Glomerular visceral epithelial cell (primary cell): Measurements from ENCODE around the gene CDY2B.
"Not testable (repeated sequence)": the region's sequence is repeated elsewhere in the genome, so short reads cannot be mapped to it uniquely, and the experiment has no call there.

Source experiments
- DNase-seq: peaks from one replicate; pipeline ENCODE4 v3.0.0-alpha.2; 2016; ENCODE audit errors: extremely low spot score

Gene CDY2B

GRCh38 chrY:17880120-17880519 is at the start of gene CDY2B:
CDY2B (minus strand) TSS chrY:17880220; CDS start chrY:17879892, 328 bp downstream.
- DNase-seq = not testable (repeated sequence)

DNA sequence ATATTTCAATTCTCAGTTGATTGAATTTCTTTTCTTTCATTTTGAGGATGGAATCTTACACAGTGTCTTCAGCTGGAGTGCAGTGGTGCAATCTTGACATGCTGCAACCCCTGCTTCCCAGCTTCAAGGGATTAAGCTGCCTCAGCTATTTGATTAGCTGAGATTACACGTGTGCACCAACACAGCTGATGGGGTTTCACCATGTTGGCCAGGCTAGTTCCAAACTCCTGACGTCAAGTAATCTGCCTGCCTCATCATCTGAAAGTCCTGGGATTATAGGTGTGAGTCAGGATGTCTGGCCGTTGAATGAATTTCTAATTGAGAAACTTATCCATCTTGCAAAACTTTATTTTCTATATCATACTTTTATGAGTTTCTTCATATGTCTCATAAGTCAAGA is 28.0 kb upstream of the CDY2B start:
- not testable (repeated sequence) for DNase-seq

DNA sequence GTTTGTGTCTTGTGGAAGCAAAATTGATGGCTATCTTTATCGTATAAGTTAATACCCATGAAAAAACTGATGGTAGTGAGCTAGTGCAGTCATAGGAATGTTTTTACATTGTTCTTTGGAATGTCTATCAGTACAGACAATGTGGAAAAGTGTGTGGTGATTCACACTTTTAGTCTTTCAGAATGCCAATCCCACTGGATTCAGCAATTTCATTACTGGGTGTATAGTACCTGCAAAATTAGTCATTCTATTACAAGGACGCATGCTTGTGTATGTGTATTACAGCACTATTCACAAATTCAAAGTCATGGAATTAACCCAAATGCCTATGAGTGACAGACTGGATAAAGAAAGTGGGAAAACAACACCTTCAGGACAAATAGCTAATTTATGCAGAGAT is 27.3 kb upstream of the CDY2B start:
- DNase-seq = not testable (repeated sequence)

DNA sequence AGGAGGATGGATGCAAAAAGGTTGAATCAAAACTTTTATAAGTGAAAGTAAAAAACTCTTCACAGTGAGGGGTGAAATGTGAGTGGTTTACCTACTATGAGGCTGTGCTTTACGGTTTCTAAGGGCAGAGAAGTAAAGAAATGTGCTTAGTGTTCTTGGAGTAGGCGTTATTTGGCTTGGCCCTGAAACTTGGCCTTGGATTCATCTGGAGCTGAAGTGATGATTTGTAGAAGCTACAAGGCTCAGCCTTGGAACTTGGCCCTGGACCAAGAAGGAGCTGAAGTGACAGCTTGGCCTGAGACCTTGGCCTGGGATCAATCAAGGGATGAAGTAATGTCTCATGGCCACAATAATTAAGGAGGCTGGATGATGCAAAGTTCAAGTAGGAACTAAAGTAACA is 1.7 kb upstream of the CDY2B start:
- not testable (repeated sequence) for DNase-seq

GRCh38 chrY:17876767-17877166 is 3.3 kb downstream of the CDY2B start:
- DNase-seq = not testable (repeated sequence)

DNA sequence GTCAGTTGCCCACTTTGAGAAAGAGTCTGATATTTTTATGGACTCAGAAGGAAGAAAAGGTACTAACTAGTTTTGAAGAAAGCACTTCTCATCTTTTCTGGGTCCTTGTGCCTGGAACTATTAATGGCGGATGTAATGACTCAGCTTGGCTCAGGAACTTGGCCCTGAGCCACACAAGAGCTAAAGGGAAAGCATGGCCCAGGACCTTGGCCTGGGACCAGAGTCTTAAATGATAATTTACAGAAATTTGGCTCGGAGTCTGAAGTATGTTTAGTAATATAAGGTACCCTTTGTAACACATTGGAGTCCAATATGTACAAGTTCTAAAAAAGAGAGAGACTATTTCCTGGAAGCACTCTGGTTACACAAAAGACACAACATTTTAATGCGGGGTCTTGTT is 4.6 kb downstream of the CDY2B start:
- not testable (repeated sequence) for DNase-seq

DNA sequence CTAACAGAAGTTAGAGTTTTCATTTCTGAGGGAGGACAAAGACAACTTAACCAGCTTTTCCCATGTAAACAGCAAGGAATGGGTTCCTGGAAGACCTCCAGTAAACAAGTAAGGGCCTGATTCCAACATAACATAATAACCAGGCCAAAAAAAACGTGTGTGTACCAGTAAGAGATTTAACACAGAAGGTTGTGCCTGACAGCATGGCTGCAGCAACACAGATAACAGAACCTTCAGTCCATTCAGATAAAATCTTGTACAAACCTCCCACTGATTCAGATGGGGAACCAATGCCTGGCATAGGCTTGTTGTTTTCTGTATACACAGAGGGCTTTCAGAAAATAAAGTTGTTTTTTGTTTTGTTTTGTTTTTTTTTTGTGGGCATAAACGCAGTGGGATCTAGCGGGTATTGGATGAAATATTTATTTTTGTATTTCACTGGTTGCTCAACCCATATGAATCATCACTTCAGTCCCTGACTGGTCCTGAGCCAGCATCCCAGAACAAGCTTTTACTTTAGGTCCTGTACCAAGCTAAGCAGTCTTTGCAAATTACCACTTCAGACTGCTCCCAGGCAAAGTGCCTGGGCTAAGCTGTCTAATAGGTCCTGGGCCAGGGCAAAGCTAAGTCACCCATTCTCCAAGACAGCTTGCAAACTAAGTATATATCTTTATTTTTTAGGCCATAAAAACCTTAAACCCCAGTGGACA is 8.7 kb downstream of the CDY2B start:
- not testable (repeated sequence) for DNase-seq

DNA sequence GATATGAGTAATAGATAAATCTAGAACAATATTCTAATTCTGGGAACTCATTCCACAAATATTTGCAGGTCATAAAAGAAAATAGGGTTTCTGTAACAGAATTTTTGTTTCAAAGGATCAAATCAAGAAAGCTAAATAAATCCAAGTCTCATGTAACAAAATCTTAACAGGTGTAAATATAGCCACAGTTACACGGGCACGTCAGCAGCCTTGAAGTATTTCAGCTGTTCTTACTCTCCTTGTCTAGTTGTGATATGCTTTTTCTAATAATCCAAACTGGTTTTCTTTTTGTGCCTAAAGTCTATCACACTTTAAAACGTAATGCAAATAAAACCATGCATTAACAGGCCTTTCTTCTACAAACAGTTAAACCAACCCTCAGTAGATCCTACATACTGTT is 9.3 kb downstream of the CDY2B start:
- not testable (repeated sequence) for DNase-seq

DNA sequence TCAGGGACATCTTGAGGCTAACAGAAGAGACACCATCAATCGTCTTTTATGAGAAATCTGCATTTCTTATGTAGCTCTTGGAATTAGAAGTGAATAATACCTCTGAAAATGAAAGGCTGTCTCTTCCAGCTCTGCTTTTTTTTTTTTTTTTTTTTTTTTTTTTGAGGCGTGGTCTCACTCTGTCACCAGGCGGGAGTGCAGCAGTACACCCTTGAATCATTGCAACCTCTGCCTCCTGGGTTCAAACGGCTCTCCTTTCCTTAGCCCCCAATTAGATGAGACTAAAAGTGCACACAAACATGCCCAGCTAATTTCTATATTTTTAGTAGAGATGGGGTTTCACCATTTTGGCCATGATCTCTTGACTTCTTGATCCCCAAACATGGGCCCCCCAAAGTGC is 12.2 kb downstream of the CDY2B start:
- not testable (repeated sequence) for DNase-seq

- DNase-seq = not testable (repeated sequence)
Measured at GRCh38 chrY:17860634-17861033, 19.4 kb downstream of the CDY2B start.

DNA sequence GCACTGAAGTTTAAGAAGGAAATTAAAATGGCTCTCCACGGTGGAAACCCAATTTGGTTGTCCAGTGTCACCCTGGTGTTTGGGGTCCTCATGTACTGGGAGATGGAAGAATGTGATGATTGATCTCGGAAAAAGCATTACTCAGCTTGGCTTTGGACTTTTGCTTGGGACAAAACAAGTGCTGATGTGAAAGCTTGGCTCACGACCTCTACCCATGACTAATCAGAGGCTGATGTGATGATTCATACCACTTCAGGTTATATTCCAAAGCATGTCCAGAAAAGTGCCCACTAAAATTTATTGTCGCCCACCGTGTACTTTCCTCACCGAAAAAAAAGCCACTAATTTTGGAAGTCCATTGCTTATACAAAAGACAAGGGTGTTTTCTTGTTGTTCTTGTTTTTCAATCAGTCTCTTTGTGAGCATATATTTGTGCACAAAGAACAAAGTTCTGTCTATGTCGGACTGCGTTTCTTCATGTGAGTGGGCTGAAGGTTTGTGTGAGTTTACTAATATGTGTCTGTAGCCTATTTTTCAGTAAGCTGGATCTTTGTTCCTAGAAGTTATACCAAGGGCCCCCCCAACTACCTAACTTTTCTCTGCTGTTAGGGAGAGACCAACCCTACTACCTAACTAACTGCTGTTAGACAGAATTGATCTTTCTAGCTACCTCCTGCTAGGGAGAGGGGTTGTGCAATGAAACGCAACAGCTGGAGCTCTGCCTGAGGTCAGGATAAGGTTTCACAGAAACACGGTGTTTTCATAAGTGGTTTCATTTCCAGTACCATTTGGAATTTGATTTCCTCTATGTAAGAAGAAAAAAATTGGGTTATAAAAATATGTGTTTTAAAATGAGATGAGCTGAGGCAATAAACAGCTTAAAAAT is 22.8 kb downstream of the CDY2B start:
- DNase-seq = not testable (repeated sequence)

GRCh38 chrY:17856508-17856907 is 23.5 kb downstream of the CDY2B start:
- DNase-seq = not testable (repeated sequence)

DNA sequence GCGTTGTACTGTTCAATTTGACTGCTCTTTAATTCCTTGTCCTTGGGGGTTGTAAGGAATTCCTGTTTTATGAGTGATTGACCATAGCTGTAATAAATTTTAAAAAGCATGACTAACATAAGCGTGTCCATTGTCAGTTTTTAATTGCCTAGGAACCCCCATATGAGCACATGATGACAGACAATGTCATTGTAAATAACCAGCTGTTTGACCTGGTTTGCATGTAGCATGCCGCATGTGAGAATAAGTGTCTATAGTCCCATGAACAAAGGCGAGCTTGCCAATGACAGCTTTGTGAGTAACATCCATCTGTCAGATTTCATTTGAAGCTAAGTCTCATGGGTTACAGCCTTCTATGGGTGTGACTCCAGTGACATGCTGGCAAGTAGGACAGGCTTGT is 30.9 kb downstream of the CDY2B start:
- not testable (repeated sequence) for DNase-seq

DNA sequence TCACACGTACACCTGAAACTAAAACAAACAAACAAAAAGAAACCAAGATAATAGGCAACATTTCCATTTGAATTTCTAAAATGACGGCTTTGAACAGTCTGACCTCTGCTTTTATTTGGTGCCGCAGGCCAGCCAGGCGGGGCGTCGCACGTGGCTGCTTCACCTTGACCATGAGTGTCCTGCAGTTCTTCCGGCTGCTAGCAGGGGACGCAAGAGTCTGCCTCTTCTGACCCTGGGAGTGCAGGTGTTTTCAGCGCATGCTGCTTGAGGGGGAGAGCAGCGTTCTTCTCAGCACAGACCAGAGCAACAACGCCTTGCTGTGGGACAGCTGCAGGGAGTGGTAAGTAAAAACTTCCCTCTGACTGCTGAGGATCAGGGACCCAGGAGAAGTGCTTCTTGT is 47.9 kb downstream of the CDY2B start:
- DNase-seq = not testable (repeated sequence)
